HG03469 (cell line): Measurements from ENCODE around the gene COQ2.
"Not testable (repeated sequence)": the region's sequence is repeated elsewhere in the genome, so short reads cannot be mapped to it uniquely, and the experiment has no call there.

Source experiments
- ATAC-seq: cut with Tn5 transposase; IDR thresholded peaks from one replicate; pipeline ENCODE4 v1.9.1; 2021; ENCODE audit warnings: mild to moderate bottlenecking, moderate library complexity, moderate number of reproducible peaks; ENCODE audit not compliant: unreplicated experiment

The COQ2 gene

GRCh38 chr4:83288381-83288780 lies 3.8 kb upstream of the COQ2 start:
- not testable (repeated sequence) for ATAC-seq

GRCh38 chr4:83285055-83285407 lies 433 bp upstream of the COQ2 start:
- no peak for ATAC-seq

- no peak for ATAC-seq
These were observed 1.4 kb downstream of the COQ2 start for GRCh38 chr4:83283181-83283580.

- ATAC-seq = no peak
These were observed 2.5 kb downstream of the COQ2 start for GRCh38 chr4:83282049-83282535.

- no peak for ATAC-seq
These were observed 3.3 kb downstream of the COQ2 start for GRCh38 chr4:83281307-83281706.

GRCh38 chr4:83276299-83277040 lies 8.1 kb downstream of the COQ2 start:
- ATAC-seq = peak; percentile 44

GRCh38 chr4:83273926-83274325 lies 10.7 kb downstream of the COQ2 start:
- not testable (repeated sequence) for ATAC-seq

- ATAC-seq = peak; percentile 88
These were observed 11.7 kb downstream of the COQ2 start for GRCh38 chr4:83272900-83273299.

- ATAC-seq = no peak
These were observed 15.3 kb downstream of the COQ2 start for GRCh38 chr4:83269256-83269655.

GRCh38 chr4:83268491-83268890 lies 16.1 kb downstream of the COQ2 start:
- ATAC-seq = no peak

GRCh38 chr4:83267830-83268475 lies 16.6 kb downstream of the COQ2 start:
- ATAC-seq = no peak

- ATAC-seq = no peak
These were observed 17.3 kb downstream of the COQ2 start for GRCh38 chr4:83267121-83267829.

GRCh38 chr4:83266689-83267088 lies 17.9 kb downstream of the COQ2 start:
- ATAC-seq = no peak

GRCh38 chr4:83263106-83263505 lies 21.5 kb downstream of the COQ2 start:
- no peak for ATAC-seq

- ATAC-seq = no peak
These were observed 21.9 kb downstream of the COQ2 start for GRCh38 chr4:83262682-83263081.

GRCh38 chr4:83261307-83261706 lies 23.3 kb downstream of the COQ2 start:
- no peak for ATAC-seq

- ATAC-seq = no peak
These were observed 25.0 kb downstream of the COQ2 start for GRCh38 chr4:83259586-83259985.

GRCh38 chr4:83258461-83258860 lies 26.1 kb downstream of the COQ2 start:
- no peak for ATAC-seq

- no peak for ATAC-seq
These were observed 26.8 kb downstream of the COQ2 start for GRCh38 chr4:83257811-83258210.

- no peak for ATAC-seq
These were observed 29.0 kb downstream of the COQ2 start for GRCh38 chr4:83255584-83255983.

GRCh38 chr4:83252782-83253405 lies 31.7 kb downstream of the COQ2 start:
- no peak for ATAC-seq
